Hepatocyte (in vitro differentiated cells): ENCODE data around the gene CDK19.

Experiments
- CTCF ChIP-seq: fragments of 200-600 bp; sonication (generic); IDR thresholded peaks from 2 replicates; pipeline ENCODE4 v1.5.1; 2016; ENCODE audit warnings: antibody characterized with exemption, mild to moderate bottlenecking; ENCODE audit not compliant: poor library complexity
- EZH2 ChIP-seq: fragments of 200-600 bp; sonication (generic); IDR thresholded peaks from 2 replicates; pipeline ENCODE4 v1.6.1; 2016; ENCODE audit warnings: antibody characterized with exemption, mild to moderate bottlenecking, borderline replicate concordance
- EZH2phosphoT487 ChIP-seq: fragments of 200-600 bp; sonication (generic); IDR thresholded peaks from one replicate; pipeline ENCODE4 v1.6.1; 2018; ENCODE audit warnings: antibody characterized with exemption, mild to moderate bottlenecking, low read depth, moderate library complexity; ENCODE audit not compliant: unreplicated experiment, severe bottlenecking

GRCh38 chr6:110741517-110741916 is 73.8 kb downstream of the CDK19 start:
- TF ChIP-seq EZH2: no peak
- no peak for TF ChIP-seq CTCF
- no peak for TF ChIP-seq EZH2phosphoT487
